Measurements from ENCODE around the gene GCNA. TPM values are rescaled to one million over a fixed set of nuclear protein-coding genes. Genes with fewer than 3 reads are reported as not detected.

The GCNA gene
- total RNA-seq, 1 experiment from 2014 or later = 1.0 TPM

DNA sequence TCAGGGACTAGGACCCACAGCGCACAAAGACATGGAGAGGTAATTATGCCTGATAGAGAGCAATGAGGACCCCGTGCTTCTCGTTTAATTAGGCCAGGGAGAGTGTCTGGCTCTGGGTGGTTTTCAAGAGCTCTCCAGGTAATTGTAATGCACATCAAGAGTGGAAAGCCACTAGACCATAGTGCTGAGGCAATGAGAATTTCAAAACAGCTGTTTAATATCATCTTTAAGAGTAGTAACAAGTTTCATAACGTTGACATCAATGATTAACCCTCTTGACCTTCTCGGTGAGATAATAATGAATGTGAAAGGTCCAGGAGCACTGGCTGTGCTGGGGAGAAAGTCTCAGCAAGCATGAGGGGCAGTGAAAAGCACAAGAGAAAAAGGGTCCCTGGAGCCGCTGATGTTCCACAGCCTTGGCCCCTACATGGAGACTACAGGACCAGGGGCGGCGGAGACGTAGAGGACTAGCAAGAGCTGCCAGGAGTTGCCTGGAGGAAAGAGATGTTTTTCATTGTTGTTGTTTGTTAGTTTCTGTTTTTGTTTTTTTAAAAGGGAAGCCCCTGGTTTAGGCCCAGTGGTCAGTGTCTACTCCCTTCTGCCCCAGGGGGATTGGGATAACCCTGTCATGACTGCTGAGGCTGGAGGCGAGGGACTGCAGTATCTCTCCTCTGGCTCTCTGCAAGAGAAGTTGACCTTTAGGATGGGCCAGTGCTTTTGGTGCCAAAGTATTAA lies 54.9 kb downstream of the GCNA start:
- TF ChIP-seq ZBTB21 (CRISPR knock-in tag; IDR thresholded peaks at IDR 0.05; ENCODE audit: borderline replicate concordance) (no peak), FOXK1 (CRISPR knock-in tag; IDR thresholded peaks at IDR 0.05) (no peak), NFATC4 (CRISPR knock-in tag; IDR thresholded peaks at IDR 0.05) (no peak), RELA (CRISPR knock-in tag; IDR thresholded peaks at IDR 0.05; ENCODE audit: borderline replicate concordance) (no peak), ZNF396 (CRISPR knock-in tag; IDR thresholded peaks at IDR 0.05; ENCODE audit: borderline replicate concordance) (no peak), CREM (CRISPR knock-in tag; IDR thresholded peaks at IDR 0.05) (no peak), SP1 (CRISPR knock-in tag; conservative IDR thresholded peaks at IDR 0.05) (no peak), ZNF232 (CRISPR knock-in tag; IDR thresholded peaks at IDR 0.05) (no peak), KAT7 (CRISPR knock-in tag; IDR thresholded peaks at IDR 0.05; ENCODE audit: borderline replicate concordance) (no peak), NR1H2 (CRISPR knock-in tag; IDR thresholded peaks at IDR 0.05) (no peak), ETV6 (CRISPR knock-in tag; IDR thresholded peaks at IDR 0.05) (no peak)
- TF ChIP-seq, protein P1, sequence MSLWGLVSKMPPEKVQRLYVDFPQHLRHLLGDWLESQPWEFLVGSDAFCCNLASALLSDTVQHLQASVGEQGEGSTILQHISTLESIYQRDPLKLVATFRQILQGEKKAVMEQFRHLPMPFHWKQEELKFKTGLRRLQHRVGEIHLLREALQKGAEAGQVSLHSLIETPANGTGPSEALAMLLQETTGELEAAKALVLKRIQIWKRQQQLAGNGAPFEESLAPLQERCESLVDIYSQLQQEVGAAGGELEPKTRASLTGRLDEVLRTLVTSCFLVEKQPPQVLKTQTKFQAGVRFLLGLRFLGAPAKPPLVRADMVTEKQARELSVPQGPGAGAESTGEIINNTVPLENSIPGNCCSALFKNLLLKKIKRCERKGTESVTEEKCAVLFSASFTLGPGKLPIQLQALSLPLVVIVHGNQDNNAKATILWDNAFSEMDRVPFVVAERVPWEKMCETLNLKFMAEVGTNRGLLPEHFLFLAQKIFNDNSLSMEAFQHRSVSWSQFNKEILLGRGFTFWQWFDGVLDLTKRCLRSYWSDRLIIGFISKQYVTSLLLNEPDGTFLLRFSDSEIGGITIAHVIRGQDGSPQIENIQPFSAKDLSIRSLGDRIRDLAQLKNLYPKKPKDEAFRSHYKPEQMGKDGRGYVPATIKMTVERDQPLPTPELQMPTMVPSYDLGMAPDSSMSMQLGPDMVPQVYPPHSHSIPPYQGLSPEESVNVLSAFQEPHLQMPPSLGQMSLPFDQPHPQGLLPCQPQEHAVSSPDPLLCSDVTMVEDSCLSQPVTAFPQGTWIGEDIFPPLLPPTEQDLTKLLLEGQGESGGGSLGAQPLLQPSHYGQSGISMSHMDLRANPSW (CRISPR knock-in tag; conservative IDR thresholded peaks at IDR 0.05; ENCODE audit: low read depth) = no peak
- TF ChIP-seq, protein P2, sequence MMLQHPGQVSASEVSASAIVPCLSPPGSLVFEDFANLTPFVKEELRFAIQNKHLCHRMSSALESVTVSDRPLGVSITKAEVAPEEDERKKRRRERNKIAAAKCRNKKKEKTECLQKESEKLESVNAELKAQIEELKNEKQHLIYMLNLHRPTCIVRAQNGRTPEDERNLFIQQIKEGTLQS (CRISPR knock-in tag; conservative IDR thresholded peaks at IDR 0.05) = no peak
- TF ChIP-seq, protein P3, sequence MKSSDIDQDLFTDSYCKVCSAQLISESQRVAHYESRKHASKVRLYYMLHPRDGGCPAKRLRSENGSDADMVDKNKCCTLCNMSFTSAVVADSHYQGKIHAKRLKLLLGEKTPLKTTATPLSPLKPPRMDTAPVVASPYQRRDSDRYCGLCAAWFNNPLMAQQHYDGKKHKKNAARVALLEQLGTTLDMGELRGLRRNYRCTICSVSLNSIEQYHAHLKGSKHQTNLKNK (CRISPR knock-in tag; IDR thresholded peaks at IDR 0.05) = no peak
- TF ChIP-seq, protein P4, sequence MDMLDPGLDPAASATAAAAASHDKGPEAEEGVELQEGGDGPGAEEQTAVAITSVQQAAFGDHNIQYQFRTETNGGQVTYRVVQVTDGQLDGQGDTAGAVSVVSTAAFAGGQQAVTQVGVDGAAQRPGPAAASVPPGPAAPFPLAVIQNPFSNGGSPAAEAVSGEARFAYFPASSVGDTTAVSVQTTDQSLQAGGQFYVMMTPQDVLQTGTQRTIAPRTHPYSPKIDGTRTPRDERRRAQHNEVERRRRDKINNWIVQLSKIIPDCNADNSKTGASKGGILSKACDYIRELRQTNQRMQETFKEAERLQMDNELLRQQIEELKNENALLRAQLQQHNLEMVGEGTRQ (CRISPR knock-in tag; IDR thresholded peaks at IDR 0.05) = no peak
- TF ChIP-seq, protein P5, sequence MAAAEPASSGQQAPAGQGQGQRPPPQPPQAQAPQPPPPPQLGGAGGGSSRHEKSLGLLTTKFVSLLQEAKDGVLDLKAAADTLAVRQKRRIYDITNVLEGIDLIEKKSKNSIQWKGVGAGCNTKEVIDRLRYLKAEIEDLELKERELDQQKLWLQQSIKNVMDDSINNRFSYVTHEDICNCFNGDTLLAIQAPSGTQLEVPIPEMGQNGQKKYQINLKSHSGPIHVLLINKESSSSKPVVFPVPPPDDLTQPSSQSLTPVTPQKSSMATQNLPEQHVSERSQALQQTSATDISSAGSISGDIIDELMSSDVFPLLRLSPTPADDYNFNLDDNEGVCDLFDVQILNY (CRISPR knock-in tag; IDR thresholded peaks at IDR 0.05) = no peak
- TF ChIP-seq, protein P6, sequence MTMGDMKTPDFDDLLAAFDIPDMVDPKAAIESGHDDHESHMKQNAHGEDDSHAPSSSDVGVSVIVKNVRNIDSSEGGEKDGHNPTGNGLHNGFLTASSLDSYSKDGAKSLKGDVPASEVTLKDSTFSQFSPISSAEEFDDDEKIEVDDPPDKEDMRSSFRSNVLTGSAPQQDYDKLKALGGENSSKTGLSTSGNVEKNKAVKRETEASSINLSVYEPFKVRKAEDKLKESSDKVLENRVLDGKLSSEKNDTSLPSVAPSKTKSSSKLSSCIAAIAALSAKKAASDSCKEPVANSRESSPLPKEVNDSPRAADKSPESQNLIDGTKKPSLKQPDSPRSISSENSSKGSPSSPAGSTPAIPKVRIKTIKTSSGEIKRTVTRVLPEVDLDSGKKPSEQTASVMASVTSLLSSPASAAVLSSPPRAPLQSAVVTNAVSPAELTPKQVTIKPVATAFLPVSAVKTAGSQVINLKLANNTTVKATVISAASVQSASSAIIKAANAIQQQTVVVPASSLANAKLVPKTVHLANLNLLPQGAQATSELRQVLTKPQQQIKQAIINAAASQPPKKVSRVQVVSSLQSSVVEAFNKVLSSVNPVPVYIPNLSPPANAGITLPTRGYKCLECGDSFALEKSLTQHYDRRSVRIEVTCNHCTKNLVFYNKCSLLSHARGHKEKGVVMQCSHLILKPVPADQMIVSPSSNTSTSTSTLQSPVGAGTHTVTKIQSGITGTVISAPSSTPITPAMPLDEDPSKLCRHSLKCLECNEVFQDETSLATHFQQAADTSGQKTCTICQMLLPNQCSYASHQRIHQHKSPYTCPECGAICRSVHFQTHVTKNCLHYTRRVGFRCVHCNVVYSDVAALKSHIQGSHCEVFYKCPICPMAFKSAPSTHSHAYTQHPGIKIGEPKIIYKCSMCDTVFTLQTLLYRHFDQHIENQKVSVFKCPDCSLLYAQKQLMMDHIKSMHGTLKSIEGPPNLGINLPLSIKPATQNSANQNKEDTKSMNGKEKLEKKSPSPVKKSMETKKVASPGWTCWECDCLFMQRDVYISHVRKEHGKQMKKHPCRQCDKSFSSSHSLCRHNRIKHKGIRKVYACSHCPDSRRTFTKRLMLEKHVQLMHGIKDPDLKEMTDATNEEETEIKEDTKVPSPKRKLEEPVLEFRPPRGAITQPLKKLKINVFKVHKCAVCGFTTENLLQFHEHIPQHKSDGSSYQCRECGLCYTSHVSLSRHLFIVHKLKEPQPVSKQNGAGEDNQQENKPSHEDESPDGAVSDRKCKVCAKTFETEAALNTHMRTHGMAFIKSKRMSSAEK (CRISPR knock-in tag; IDR thresholded peaks at IDR 0.05; ENCODE audit: borderline replicate concordance) = no peak
- TF ChIP-seq, protein P7, sequence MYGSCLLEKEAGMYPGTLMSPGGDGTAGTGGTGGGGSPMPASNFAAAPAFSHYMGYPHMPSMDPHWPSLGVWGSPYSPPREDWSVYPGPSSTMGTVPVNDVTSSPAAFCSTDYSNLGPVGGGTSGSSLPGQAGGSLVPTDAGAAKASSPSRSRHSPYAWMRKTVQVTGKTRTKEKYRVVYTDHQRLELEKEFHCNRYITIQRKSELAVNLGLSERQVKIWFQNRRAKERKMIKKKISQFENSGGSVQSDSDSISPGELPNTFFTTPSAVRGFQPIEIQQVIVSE (CRISPR knock-in tag; IDR thresholded peaks at IDR 0.05; ENCODE audit: borderline replicate concordance) = no peak
- TF ChIP-seq, protein P8, sequence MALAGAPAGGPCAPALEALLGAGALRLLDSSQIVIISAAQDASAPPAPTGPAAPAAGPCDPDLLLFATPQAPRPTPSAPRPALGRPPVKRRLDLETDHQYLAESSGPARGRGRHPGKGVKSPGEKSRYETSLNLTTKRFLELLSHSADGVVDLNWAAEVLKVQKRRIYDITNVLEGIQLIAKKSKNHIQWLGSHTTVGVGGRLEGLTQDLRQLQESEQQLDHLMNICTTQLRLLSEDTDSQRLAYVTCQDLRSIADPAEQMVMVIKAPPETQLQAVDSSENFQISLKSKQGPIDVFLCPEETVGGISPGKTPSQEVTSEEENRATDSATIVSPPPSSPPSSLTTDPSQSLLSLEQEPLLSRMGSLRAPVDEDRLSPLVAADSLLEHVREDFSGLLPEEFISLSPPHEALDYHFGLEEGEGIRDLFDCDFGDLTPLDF (CRISPR knock-in tag; IDR thresholded peaks at IDR 0.05) = no peak
- TF ChIP-seq, protein P9, sequence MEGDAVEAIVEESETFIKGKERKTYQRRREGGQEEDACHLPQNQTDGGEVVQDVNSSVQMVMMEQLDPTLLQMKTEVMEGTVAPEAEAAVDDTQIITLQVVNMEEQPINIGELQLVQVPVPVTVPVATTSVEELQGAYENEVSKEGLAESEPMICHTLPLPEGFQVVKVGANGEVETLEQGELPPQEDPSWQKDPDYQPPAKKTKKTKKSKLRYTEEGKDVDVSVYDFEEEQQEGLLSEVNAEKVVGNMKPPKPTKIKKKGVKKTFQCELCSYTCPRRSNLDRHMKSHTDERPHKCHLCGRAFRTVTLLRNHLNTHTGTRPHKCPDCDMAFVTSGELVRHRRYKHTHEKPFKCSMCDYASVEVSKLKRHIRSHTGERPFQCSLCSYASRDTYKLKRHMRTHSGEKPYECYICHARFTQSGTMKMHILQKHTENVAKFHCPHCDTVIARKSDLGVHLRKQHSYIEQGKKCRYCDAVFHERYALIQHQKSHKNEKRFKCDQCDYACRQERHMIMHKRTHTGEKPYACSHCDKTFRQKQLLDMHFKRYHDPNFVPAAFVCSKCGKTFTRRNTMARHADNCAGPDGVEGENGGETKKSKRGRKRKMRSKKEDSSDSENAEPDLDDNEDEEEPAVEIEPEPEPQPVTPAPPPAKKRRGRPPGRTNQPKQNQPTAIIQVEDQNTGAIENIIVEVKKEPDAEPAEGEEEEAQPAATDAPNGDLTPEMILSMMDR (IDR thresholded peaks at IDR 0.05) = no peak
- H3K9me3 Mint-ChIP-seq = no peaks in the 10 kb centered on the region
- ChIA-PET CTCF (no interaction called here), POLR2A (no interaction called here)
- H3K36me3 Mint-ChIP-seq = no peaks in the 10 kb centered on the region
- H3K27me3 Mint-ChIP-seq (ENCODE audit: low read depth) = no peaks in the 10 kb centered on the region
- H3K4me1 Mint-ChIP-seq = no peaks in the 10 kb centered on the region
- ATAC-seq (no peak), DNase-seq (ENCODE audit: low spot score) (no peak)
- no peak overlapping the region for H3K27ac Mint-ChIP-seq
- no peak overlapping the region for H3K4me3 Mint-ChIP-seq

Measured in WTC11 (cell line).